HepG2 (cell line): ENCODE results near the gene SLC13A3. TPM values are rescaled to one million over a fixed set of nuclear protein-coding genes. Genes with fewer than 3 reads are reported as not detected.

ENCODE experiments used
- ATF7 ChIP-seq, 2 experiments: fragments of 450-650 bp in 1 of 2; sonication (generic) in 1 of 2; formaldehyde crosslinking in 1 of 2; IDR thresholded peaks; 2 replicates each; pipeline versions ENCODE4 v1.4.0 to v1.6.1; 2016 to 2020; ENCODE audit warnings: antibody characterized with exemption in 1 of 2, mild to moderate bottlenecking in 1 of 2, missing genetic modification reagents in 1 of 2
- CENPX ChIP-seq: sonication (generic); formaldehyde crosslinking; IDR thresholded peaks from 2 replicates; pipeline ENCODE4 v1.9.0; 2021; ENCODE audit warnings: mild to moderate bottlenecking, missing genetic modification reagents, moderate library complexity
- CHD2 ChIP-seq: IDR thresholded peaks from 2 replicates; pipeline ENCODE4 v1.6.1; 2011; ENCODE audit warnings: low read depth, low read length, improper control_type of control experiment
- EHMT2 ChIP-seq: fragments of 200-600 bp; sonication (generic); IDR thresholded peaks from 2 replicates; pipeline ENCODE4 v1.7.0; 2017; ENCODE audit warnings: antibody characterized with exemption, low read depth, low read length, borderline replicate concordance
- FOXM1 ChIP-seq: sonication (generic); formaldehyde crosslinking; IDR thresholded peaks from 2 replicates; pipeline ENCODE4 v1.5.0; 2020; ENCODE audit warnings: missing genetic modification reagents
- KLF12 ChIP-seq: sonication (generic); formaldehyde crosslinking; IDR thresholded peaks from 2 replicates; pipeline ENCODE4 v1.4.0; 2020; ENCODE audit warnings: missing genetic modification reagents, borderline replicate concordance
- MTERF4 ChIP-seq: sonication (generic); formaldehyde crosslinking; IDR thresholded peaks from 2 replicates; pipeline ENCODE4 v1.8.0; 2023; ENCODE audit warnings: mild to moderate bottlenecking, missing genetic modification reagents
- NBN ChIP-seq: fragments of 450-650 bp; conservative IDR thresholded peaks from 2 replicates; pipeline ENCODE4 v1.6.1; 2017
- PAXIP1 ChIP-seq: sonication (generic); formaldehyde crosslinking; conservative IDR thresholded peaks from 2 replicates; pipeline ENCODE4 v1.4.0; 2020; ENCODE audit warnings: mild to moderate bottlenecking, missing genetic modification reagents, moderate library complexity
- RXRA ChIP-seq: sonication (generic); formaldehyde crosslinking; IDR thresholded peaks from 2 replicates; pipeline ENCODE4 v1.5.1; 2020; ENCODE audit warnings: missing genetic modification reagents
- SKI ChIP-seq: fragments of 450-650 bp; IDR thresholded peaks from one replicate; pipeline ENCODE4 v1.6.1; 2018; ENCODE audit warnings: mild to moderate bottlenecking; ENCODE audit not compliant: partially characterized antibody
- SNAPC5 ChIP-seq: sonication (generic); formaldehyde crosslinking; IDR thresholded peaks from 2 replicates; pipeline ENCODE4 v1.8.1; 2023; ENCODE audit warnings: mild to moderate bottlenecking, missing genetic modification reagents, borderline replicate concordance
- STAT5B ChIP-seq: sonication (generic); formaldehyde crosslinking; IDR thresholded peaks from 2 replicates; pipeline ENCODE4 v1.4.0; 2020; ENCODE audit warnings: missing genetic modification reagents
- ZBTB7B ChIP-seq: sonication (generic); formaldehyde crosslinking; IDR thresholded peaks from 2 replicates; pipeline ENCODE4 v1.4.0; 2020; ENCODE audit warnings: missing genetic modification reagents
- ZKSCAN8 ChIP-seq: IDR thresholded peaks from 2 replicates; pipeline ENCODE4 v1.6.1; 2016; ENCODE audit warnings: borderline replicate concordance, missing genetic modification reagents, missing compliant biosample characterization
- ZMYM2 ChIP-seq: sonication (generic); formaldehyde crosslinking; IDR thresholded peaks from 2 replicates; pipeline ENCODE4 v1.8.0; 2022; ENCODE audit warnings: mild to moderate bottlenecking, missing genetic modification reagents
- ZNF276 ChIP-seq: sonication (generic); formaldehyde crosslinking; IDR thresholded peaks from 2 replicates; pipeline ENCODE4 v1.4.0; 2020; ENCODE audit warnings: mild to moderate bottlenecking, low read depth, missing genetic modification reagents
- ZNF513 ChIP-seq: sonication (generic); formaldehyde crosslinking; conservative IDR thresholded peaks from 2 replicates; pipeline ENCODE4 v1.5.0; 2020; ENCODE audit warnings: missing genetic modification reagents
- ZNF530 ChIP-seq: sonication (generic); formaldehyde crosslinking; IDR thresholded peaks from 2 replicates; pipeline ENCODE4 v1.5.0; 2020; ENCODE audit warnings: low read depth, mild to moderate bottlenecking, missing genetic modification reagents
- ZNF550 ChIP-seq: sonication (generic); formaldehyde crosslinking; IDR thresholded peaks from 2 replicates; pipeline ENCODE4 v1.4.0; 2020; ENCODE audit warnings: mild to moderate bottlenecking, missing genetic modification reagents, borderline replicate concordance
- ZNF768 ChIP-seq: sonication (generic); formaldehyde crosslinking; IDR thresholded peaks from 2 replicates; pipeline ENCODE4 v1.4.0; 2020; ENCODE audit warnings: missing genetic modification reagents
- polyA plus RNA-seq, 8 experiments: library from polyadenylated mRNA; depleted of rRNA in 3 of 8; stranded (reverse) in 7 of 8; unstranded in 1 of 8; fragments of >200 nt; fragmentation: Illumina TruSeq in 4 of 8; extraction: Trizol in 4 of 8; gene quantifications; 2 replicates each; pipeline versions ENCODE4 v1.2.1 to v1.2.3, GENCODE V29; 2011 to 2016; ENCODE audit warnings: low read depth in 4 of 8, missing spikeins in 1 of 8, mixed read lengths in 1 of 8; ENCODE audit not compliant: insufficient read depth in 1 of 8
- total RNA-seq, 5 experiments: library from RNA; depleted of rRNA; stranded (reverse); fragments of >200 nt; fragmentation: Illumina TruSeq; extraction: Trizol; gene quantifications; 2 replicates each; pipeline ENCODE4 v1.2.3, GENCODE V29; 2016; ENCODE audit warnings: low read depth in 1 of 5

SLC13A3 gene
- total and polyA plus RNA-seq, 2 of the 13 experiments (the other 11 are each of a cell fraction or from before 2014, with no cell fraction given), result 66.5 to 76.0 TPM

GRCh38 chr20:46607849-46608497, 43.3 kb downstream of the SLC13A3 start (continued):
- TF ChIP-seq ATF7 (IDR thresholded peaks at IDR 0.05) (no peak), ATF7 (CRISPR knock-in tag; IDR thresholded peaks at IDR 0.05) (no peak), SNAPC5 (CRISPR knock-in tag) (peak; percentile 79; the same call in 1 of the 2 replicates), FOXM1 (CRISPR knock-in tag) (no peak), CENPX (CRISPR knock-in tag) (no peak), ZBTB7B (CRISPR knock-in tag) (peak; percentile 50; the same call in 1 of the 2 replicates), ZNF768 (CRISPR knock-in tag) (no peak), RXRA (no peak; the same call in 1 of the 2 replicates), ZNF530 (CRISPR knock-in tag) (no peak), KLF12 (0 out of 2 replicates have a peak, but pooled peaks have one; percentile 14), ZNF276 (CRISPR knock-in tag) (no peak), EHMT2 (no peak; the same call in 1 of the 2 replicates), ZKSCAN8 (CRISPR knock-in tag) (no peak), STAT5B (CRISPR knock-in tag) (no peak), ZNF513 (CRISPR knock-in tag) (no peak), CHD2 (no peak), ZMYM2 (CRISPR knock-in tag) (no peak), MTERF4 (CRISPR knock-in tag) (no peak), NBN (no peak), SKI (no peak), ZNF550 (CRISPR knock-in tag) (no peak), PAXIP1 (no peak; the same call in 1 of the 2 replicates)
